Measurements from ENCODE around the gene MOB3A.

MOB3A gene

GRCh38 chr19:2108251-2109016 lies 12.3 kb upstream of the MOB3A start:
- TF ChIP-seq CTCF (IDR thresholded peaks at IDR 0.05; ENCODE audit: insufficient read depth, low read depth, low read length, missing control alignments) = no peak
- DNase-seq (ENCODE audit: low read depth) = no peak
- no peak overlapping the region for H3K4me3 ChIP-seq (ENCODE audit: low read length)

GRCh38 chr19:2103045-2103707 lies 7.0 kb upstream of the MOB3A start:
- no peak overlapping the region for H3K4me3 ChIP-seq (ENCODE audit: low read length)
- no peak for DNase-seq (ENCODE audit: low read depth)
- no peak for TF ChIP-seq CTCF (IDR thresholded peaks at IDR 0.05; ENCODE audit: insufficient read depth, low read depth, low read length, missing control alignments)

- no peak overlapping the region for H3K4me3 ChIP-seq (ENCODE audit: low read length)
- TF ChIP-seq CTCF (IDR thresholded peaks at IDR 0.05; ENCODE audit: insufficient read depth, low read depth, low read length, missing control alignments) = no peak
- no peak for DNase-seq (ENCODE audit: low read depth)
Observed at GRCh38 chr19:2101417-2102335, 5.5 kb upstream of the MOB3A start.

GRCh38 chr19:2100719-2101061 lies 4.6 kb upstream of the MOB3A start:
- H3K4me3 ChIP-seq (ENCODE audit: low read length) = no peak overlapping the region
- no peak for DNase-seq (ENCODE audit: low read depth)
- TF ChIP-seq CTCF (IDR thresholded peaks at IDR 0.05; ENCODE audit: insufficient read depth, low read depth, low read length, missing control alignments) = no peak

GRCh38 chr19:2099937-2100718 lies 4.0 kb upstream of the MOB3A start:
- no peak for TF ChIP-seq CTCF (IDR thresholded peaks at IDR 0.05; ENCODE audit: insufficient read depth, low read depth, low read length, missing control alignments)
- DNase-seq (ENCODE audit: low read depth) = no peak
- H3K4me3 ChIP-seq (ENCODE audit: low read length) = no peak overlapping the region

- no peak for TF ChIP-seq CTCF (IDR thresholded peaks at IDR 0.05; ENCODE audit: insufficient read depth, low read depth, low read length, missing control alignments)
Observed at GRCh38 chr19:2099054-2099501, 3.0 kb upstream of the MOB3A start.

More at GRCh38 chr19:2099054-2099501, 3.0 kb upstream of the MOB3A start:
- no peak for DNase-seq (ENCODE audit: low read depth)
- H3K4me3 ChIP-seq (ENCODE audit: low read length) = no peak overlapping the region

Measured in epithelial cell of esophagus (primary cell).